GM06990 (cell line): ENCODE data around the gene SRRM1.

Experiments used
- DNase-seq: peaks from one replicate; pipeline ENCODE4 v3.0.0-alpha.2; 2011; ENCODE audit not compliant: insufficient read length; ENCODE audit errors: extremely low read depth
- H3K27me3 ChIP-seq: replicated peaks from 2 replicates; pipeline ENCODE4 v1.6.0; 2011; ENCODE audit warnings: low read length; ENCODE audit not compliant: control insufficient read depth, insufficient read depth
- H3K36me3 ChIP-seq: 2 replicates; pipeline ENCODE4 v1.5.1; 2011; ENCODE audit warnings: low read length; ENCODE audit not compliant: control insufficient read depth, insufficient read depth
- H3K4me3 ChIP-seq: replicated peaks from 2 replicates; pipeline ENCODE4 v1.5.1; 2011; ENCODE audit warnings: low read depth, mild to moderate bottlenecking, control low read depth, low read length
- CTCF ChIP-seq: IDR thresholded peaks from 2 replicates; pipeline ENCODE4 v1.5.1; 2011; ENCODE audit warnings: low read length, control low read depth, mild to moderate bottlenecking, inconsistent platforms; ENCODE audit not compliant: insufficient read depth, poor library complexity, severe bottlenecking

Gene SRRM1

GRCh38 chr1:24605534-24606295, 37.4 kb upstream of the SRRM1 start:
- Histone ChIP-seq H3K27me3 (peaks cover 2% of the 10 kb centered on the region; the same call in 1 of the 2 replicates), H3K36me3 (no peaks in the 10 kb centered on the region), H3K4me3 (no peak overlapping the region)
- no peak for TF ChIP-seq CTCF
- no peak for DNase-seq

GRCh38 chr1:24606296-24606605, 36.9 kb upstream of the SRRM1 start:
- DNase-seq = no peak
- Histone ChIP-seq H3K36me3 (no peaks in the 10 kb centered on the region), H3K4me3 (no peak overlapping the region), H3K27me3 (peaks cover 2% of the 10 kb centered on the region; the same call in 1 of the 2 replicates)
- TF ChIP-seq CTCF = no peak

- no peak for DNase-seq
- TF ChIP-seq CTCF = no peak
- H3K27me3 ChIP-seq = peaks cover 2% of the 10 kb centered on the region; the same call in 1 of the 2 replicates
- no peak overlapping the region for H3K4me3 ChIP-seq
- H3K36me3 ChIP-seq = no peaks in the 10 kb centered on the region
These were observed 36.5 kb upstream of the SRRM1 start for GRCh38 chr1:24606621-24607020.

GRCh38 chr1:24609949-24610517, 33.1 kb upstream of the SRRM1 start:
- no peak for DNase-seq
- no peak for TF ChIP-seq CTCF
- H3K36me3 ChIP-seq = no peaks in the 10 kb centered on the region
- no peak overlapping the region for H3K4me3 ChIP-seq
- peaks cover 2% of the 10 kb centered on the region; the same call in 1 of the 2 replicates for H3K27me3 ChIP-seq

- Histone ChIP-seq H3K36me3 (no peaks in the 10 kb centered on the region), H3K4me3 (no peak overlapping the region), H3K27me3 (no peaks in the 10 kb centered on the region; the same call in 1 of the 2 replicates)
- no peak for DNase-seq
- no peak for TF ChIP-seq CTCF
These were observed 23.7 kb upstream of the SRRM1 start for GRCh38 chr1:24619376-24619775.
